Measurements from ENCODE around the gene CD248. TPM values are rescaled to one million over a fixed set of nuclear protein-coding genes. Genes with fewer than 3 reads are reported as not detected.

The CD248 gene
- total and polyA plus RNA-seq, 3 experiments from 2014 or later, result 2.9 to 18.9 (median 3.1) TPM

GRCh38 chr11:66317723-66318599 lies 1.1 kb upstream of the CD248 start:
- peak overlapping the region; percentile 97 to 99 (median 98) for H3K27ac Mint-ChIP-seq
- ChIA-PET POLR2A (interaction anchor here (0.6 to 2.5 kb wide), 9 partner anchors 9 to 459 kb away, joined by 3 to 10 read pairs (median 4); partner anchors contain the start of genes BRMS1, RIN1 and SLC29A2), CTCF (interaction anchor here (0.8 to 2.1 kb wide), 6 partner anchors 9 to 121 kb away, joined by 3 to 10 read pairs (median 6); partner anchors contain the start of gene MRPL11)
- Histone ChIP-seq H3K27ac (ENCODE audit: low read depth, low read length) (peak overlapping the region; percentile 73), H3K4me1 (ENCODE audit: insufficient read depth, low read length) (peaks cover 58% of the 10 kb centered on the region), H3K27me3 (ENCODE audit: insufficient read depth, low read length, poor library complexity, severe bottlenecking) (no peaks in the 10 kb centered on the region), H3K9me3 (ENCODE audit: low read length) (no peaks in the 10 kb centered on the region), H3K4me3 (ENCODE audit: low read length) (peak overlapping the region; percentile 56), H3K36me3 (ENCODE audit: insufficient read depth, low read length) (no peaks in the 10 kb centered on the region)
- peaks cover 0 to 2% (median 0%) of the 10 kb centered on the region in 3 donors for H3K36me3 Mint-ChIP-seq
- peak overlapping the region; percentile 66 to 89 (median 77) for H3K4me3 Mint-ChIP-seq
- H3K4me1 Mint-ChIP-seq, result peaks cover 53 to 68% (median 53%) of the 10 kb centered on the region in 3 donors
- H3K27me3 Mint-ChIP-seq, result no peaks in the 10 kb centered on the region
- H3K9me3 Mint-ChIP-seq, result peaks cover 0 to 4% (median 0%) of the 10 kb centered on the region in 5 donors
- DNase-seq, result peak; percentile 57 to 95 (median 85)

- ChIA-PET POLR2A (interaction anchor here (0.5 to 2.5 kb wide), 12 partner anchors 9 to 1027 kb away, joined by 3 to 10 read pairs (median 4); partner anchors contain the start of genes BRMS1, RIN1 and SLC29A2), CTCF (interaction anchor here (0.6 to 2.1 kb wide), 8 partner anchors 9 to 121 kb away, joined by 3 to 10 read pairs (median 4); partner anchors contain the start of gene MRPL11)
- H3K4me3 Mint-ChIP-seq, result peak overlapping the region; percentile 66 to 89 (median 77)
- H3K9me3 Mint-ChIP-seq, result peaks cover 0 to 4% (median 0%) of the 10 kb centered on the region in 5 donors
- H3K27ac Mint-ChIP-seq, result peak overlapping the region; percentile 97 to 99 (median 98)
- Histone ChIP-seq H3K9me3 (ENCODE audit: low read length) (no peaks in the 10 kb centered on the region), H3K36me3 (ENCODE audit: insufficient read depth, low read length) (no peaks in the 10 kb centered on the region), H3K27me3 (ENCODE audit: insufficient read depth, low read length, poor library complexity, severe bottlenecking) (no peaks in the 10 kb centered on the region), H3K27ac (ENCODE audit: low read depth, low read length) (peak overlapping the region; percentile 73), H3K4me1 (ENCODE audit: insufficient read depth, low read length) (peaks cover 60% of the 10 kb centered on the region), H3K4me3 (ENCODE audit: low read length) (peak overlapping the region; percentile 56)
- H3K27me3 Mint-ChIP-seq, result no peaks in the 10 kb centered on the region
- peak in 3 of 5 donors; percentile 15 to 78 (median 78) for DNase-seq
- H3K4me1 Mint-ChIP-seq, result peaks cover 51 to 68% (median 53%) of the 10 kb centered on the region in 3 donors
- peaks cover 0 to 2% (median 0%) of the 10 kb centered on the region in 3 donors for H3K36me3 Mint-ChIP-seq
Observed at GRCh38 chr11:66317322-66317722, 478 bp upstream of the CD248 start.

DNA sequence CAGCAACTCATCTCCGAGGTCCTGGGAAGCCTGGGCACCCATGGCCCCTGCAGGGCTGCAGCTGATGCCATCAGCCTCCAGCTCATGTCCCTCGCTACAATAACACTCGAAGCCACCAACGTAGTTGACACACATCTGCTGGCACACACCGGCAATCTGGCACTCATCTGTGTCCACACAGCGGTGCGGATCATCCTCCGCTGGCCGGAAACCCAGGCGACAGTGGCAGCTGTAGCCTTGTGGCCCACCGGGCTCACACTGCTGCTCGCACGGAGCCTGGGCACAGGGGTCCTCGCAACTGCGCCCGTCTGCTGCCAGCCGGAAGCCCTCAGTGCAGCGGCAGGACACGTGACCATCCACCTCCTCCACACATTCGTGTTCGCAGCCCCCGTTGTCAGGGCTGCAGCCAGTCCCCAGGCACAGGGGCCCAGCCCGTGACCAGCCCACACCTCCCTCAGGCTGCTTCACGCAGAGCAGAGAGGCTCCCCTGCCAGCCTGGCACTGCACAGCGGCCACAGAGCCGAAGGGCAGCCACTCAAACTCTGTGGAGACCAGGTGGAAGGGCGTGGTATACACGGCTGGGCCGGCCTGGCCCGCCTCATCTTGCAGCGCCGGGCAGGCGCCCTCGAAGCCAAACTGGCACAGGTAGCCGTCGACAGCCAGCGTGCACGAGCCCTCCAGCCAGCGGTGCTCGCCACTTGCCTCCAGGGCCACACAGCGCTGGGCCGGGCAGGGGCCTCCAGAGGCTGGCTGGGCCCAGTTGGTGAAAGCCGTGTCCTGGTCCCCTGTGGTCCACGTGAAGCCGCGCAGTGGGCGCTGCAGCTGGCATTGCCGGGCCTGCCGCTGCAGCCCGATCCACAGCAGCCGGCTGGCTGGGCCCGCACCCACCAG lies 678 bp downstream of the CD248 start:
- Histone ChIP-seq H3K9me3 (ENCODE audit: low read length) (no peaks in the 10 kb centered on the region), H3K27ac (ENCODE audit: low read depth, low read length) (no peak overlapping the region)
- peaks cover 49 to 68% (median 56%) of the 10 kb centered on the region in 3 donors for H3K4me1 Mint-ChIP-seq

DNA sequence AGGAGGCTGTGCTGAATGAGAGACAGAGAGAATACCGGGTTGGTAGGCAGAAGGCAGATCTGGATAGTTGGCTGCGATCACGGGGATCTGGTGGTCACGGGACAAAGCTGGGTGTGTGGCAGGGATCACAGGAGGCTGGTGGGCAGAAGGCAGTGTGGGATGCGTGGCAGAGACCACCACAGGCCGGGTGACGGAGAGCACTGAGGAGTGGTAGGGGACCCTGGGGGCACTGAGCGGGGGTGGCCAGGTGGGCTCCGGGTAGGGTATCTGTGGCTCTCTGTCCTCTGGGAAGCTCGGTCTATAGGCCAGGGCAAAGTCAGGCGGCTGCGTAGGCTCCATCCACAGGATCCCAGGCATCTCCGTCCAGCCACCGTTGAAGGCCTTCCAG lies 1.4 kb downstream of the CD248 start:
- no peaks in the 10 kb centered on the region for H3K27me3 ChIP-seq (ENCODE audit: insufficient read depth, low read length, poor library complexity, severe bottlenecking)
- H3K9me3 ChIP-seq (ENCODE audit: low read length), result no peaks in the 10 kb centered on the region
- no peak for DNase-seq
- no peak overlapping the region for H3K4me3 ChIP-seq (ENCODE audit: low read length)
- ChIA-PET CTCF (interaction anchor here (0.7 to 1.1 kb wide), 2 partner anchors 13 to 74 kb away, joined by 3 to 4 read pairs; no protein-coding TSS in a partner anchor), POLR2A (interaction anchor here (0.6 to 1.1 kb wide), 3 partner anchors 19 to 48 kb away, joined by 3 read pairs; partner anchors contain the start of gene YIF1A)
- Mint-ChIP-seq H3K27me3 (no peaks in the 10 kb centered on the region), H3K27ac (peak overlapping the region; percentile 77 to 98 (median 91)), H3K9me3 (peaks cover 0 to 4% (median 0%) of the 10 kb centered on the region in 5 donors), H3K4me3 (peak overlapping the region; percentile 61 to 93 (median 79)), H3K36me3 (peaks cover 0 to 3% (median 0%) of the 10 kb centered on the region in 3 donors), H3K4me1 (peaks cover 49 to 68% (median 56%) of the 10 kb centered on the region in 3 donors)
- no peak overlapping the region for H3K27ac ChIP-seq (ENCODE audit: low read depth, low read length)
- H3K4me1 ChIP-seq (ENCODE audit: insufficient read depth, low read length), result peaks cover 59% of the 10 kb centered on the region
- no peaks in the 10 kb centered on the region for H3K36me3 ChIP-seq (ENCODE audit: insufficient read depth, low read length)

More for the DNA sequence above, 678 bp downstream of the CD248 start:
- Mint-ChIP-seq H3K36me3 (peaks cover 0 to 3% (median 0%) of the 10 kb centered on the region in 3 donors), H3K4me3 (peak overlapping the region; percentile 13 to 93 (median 66)), H3K27ac (peak overlapping the region in 7 of 8 donors; percentile 86 to 98 (median 91)), H3K27me3 (no peaks in the 10 kb centered on the region), H3K9me3 (peaks cover 0 to 4% (median 0%) of the 10 kb centered on the region in 5 donors)
- CTCF ChIA-PET, result interaction anchor here (0.7 to 1.1 kb wide), 3 partner anchors 13 to 73 kb away, joined by 3 to 4 read pairs (median 3); no protein-coding TSS in a partner anchor
- Histone ChIP-seq H3K36me3 (ENCODE audit: insufficient read depth, low read length) (no peaks in the 10 kb centered on the region), H3K4me1 (ENCODE audit: insufficient read depth, low read length) (peaks cover 59% of the 10 kb centered on the region), H3K27me3 (ENCODE audit: insufficient read depth, low read length, poor library complexity, severe bottlenecking) (no peaks in the 10 kb centered on the region), H3K4me3 (ENCODE audit: low read length) (no peak overlapping the region)
- DNase-seq, result peak in 2 of 5 donors; percentile 68 to 80
- POLR2A ChIA-PET, result interaction anchor here (0.6 to 2.5 kb wide), 7 partner anchors 11 to 56 kb away, joined by 3 to 10 read pairs (median 3); partner anchors contain the start of genes BRMS1 and YIF1A

DNA sequence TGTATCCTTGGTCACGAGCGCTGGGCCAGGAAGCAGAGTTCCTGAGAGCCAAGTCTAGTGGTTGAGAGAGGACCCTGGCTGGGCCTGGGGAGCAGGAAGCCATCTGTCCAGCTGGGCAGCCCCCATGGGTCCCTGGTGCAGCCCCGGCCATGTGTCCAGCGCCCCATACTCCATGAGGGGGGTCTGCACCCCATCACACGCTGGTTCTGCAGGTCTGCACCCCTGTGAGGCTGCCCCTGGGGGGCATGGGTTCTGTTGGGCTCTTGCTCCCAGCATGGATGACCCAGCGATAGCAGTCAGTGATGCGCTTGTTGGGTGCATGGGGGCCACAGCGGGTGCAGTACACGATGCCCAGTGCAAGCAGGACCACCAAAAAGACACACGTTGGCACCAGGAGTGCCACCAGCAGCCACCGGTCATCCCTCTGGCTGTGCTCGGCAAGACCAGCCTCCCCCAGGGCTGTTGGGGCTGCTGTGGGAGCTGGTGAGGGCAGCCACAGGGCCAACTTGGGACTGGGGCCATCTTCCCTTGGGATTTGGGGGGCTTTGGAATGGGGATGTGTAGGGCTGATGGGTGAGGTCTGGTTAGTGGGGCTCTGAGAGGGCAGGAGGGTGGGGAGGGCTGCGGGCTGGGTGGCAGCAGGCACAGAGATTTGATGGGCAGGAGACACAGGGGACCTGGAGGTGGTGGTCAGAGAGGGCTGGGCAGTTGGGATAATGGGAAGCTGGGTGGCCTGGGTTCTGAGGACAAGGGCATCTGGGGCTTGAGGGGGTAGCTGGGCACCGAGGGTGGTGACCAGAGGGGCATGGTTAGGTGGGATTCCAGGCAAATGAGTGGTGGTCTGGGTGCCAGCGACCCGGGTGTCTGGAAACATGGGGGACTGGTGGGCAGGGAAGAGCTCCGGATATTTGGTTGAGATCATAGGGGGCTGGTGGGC lies 2.0 kb downstream of the CD248 start:
- H3K9me3 Mint-ChIP-seq, result no peaks in the 10 kb centered on the region
- H3K27ac Mint-ChIP-seq, result peak overlapping the region; percentile 89 to 98 (median 94)
- H3K27ac ChIP-seq (ENCODE audit: low read depth, low read length), result no peak overlapping the region
- H3K27me3 ChIP-seq (ENCODE audit: insufficient read depth, low read length, poor library complexity, severe bottlenecking), result no peaks in the 10 kb centered on the region
- H3K4me3 Mint-ChIP-seq, result peak overlapping the region; percentile 61 to 93 (median 83)
- DNase-seq, result no peak
- H3K4me3 ChIP-seq (ENCODE audit: low read length), result no peak overlapping the region
- peaks cover 59% of the 10 kb centered on the region for H3K4me1 ChIP-seq (ENCODE audit: insufficient read depth, low read length)
- ChIA-PET POLR2A (interaction anchor here (0.6 to 1.1 kb wide), 4 partner anchors 20 to 131 kb away, joined by 3 read pairs; partner anchors contain the start of gene YIF1A), CTCF (interaction anchor here (1.1 to 4.0 kb wide), 3 partner anchors 14 to 27 kb away, joined by 3 to 72 read pairs (median 4); partner anchors contain the start of gene BRMS1)
- peaks cover 0 to 3% (median 0%) of the 10 kb centered on the region in 3 donors for H3K36me3 Mint-ChIP-seq
- peaks cover 0 to under 1% of the 10 kb centered on the region in 2 donors for H3K27me3 Mint-ChIP-seq
- H3K36me3 ChIP-seq (ENCODE audit: insufficient read depth, low read length), result no peaks in the 10 kb centered on the region
- peaks cover 46 to 62% (median 52%) of the 10 kb centered on the region in 3 donors for H3K4me1 Mint-ChIP-seq
- no peaks in the 10 kb centered on the region for H3K9me3 ChIP-seq (ENCODE audit: low read length)

- POLR2A ChIA-PET, result interaction anchor here (0.6 kb wide), 2 partner anchors 132 to 810 kb away, joined by 3 to 4 read pairs; no protein-coding TSS in a partner anchor
- peaks cover 53% of the 10 kb centered on the region for H3K4me1 ChIP-seq (ENCODE audit: insufficient read depth, low read length)
- H3K4me3 Mint-ChIP-seq, result peak overlapping the region; percentile 63 to 93 (median 73)
- H3K36me3 Mint-ChIP-seq, result peaks cover 0 to 3% (median 0%) of the 10 kb centered on the region in 3 donors
- peak overlapping the region; percentile 88 to 98 (median 94) for H3K27ac Mint-ChIP-seq
- DNase-seq, result no peak
- no peaks in the 10 kb centered on the region for H3K9me3 ChIP-seq (ENCODE audit: low read length)
- no peaks in the 10 kb centered on the region for H3K9me3 Mint-ChIP-seq
- CTCF ChIA-PET, result interaction anchor here (1.2 to 4.5 kb wide), 5 partner anchors 11 to 75 kb away, joined by 3 to 72 read pairs (median 47); partner anchors contain the start of genes BRMS1 and RIN1
- no peak overlapping the region for H3K27ac ChIP-seq (ENCODE audit: low read depth, low read length)
- peaks cover 0 to 3% of the 10 kb centered on the region in 2 donors for H3K27me3 Mint-ChIP-seq
- H3K36me3 ChIP-seq (ENCODE audit: insufficient read depth, low read length), result no peaks in the 10 kb centered on the region
- peak overlapping the region; percentile 70 for H3K4me3 ChIP-seq (ENCODE audit: low read length)
- peaks cover 39 to 55% (median 48%) of the 10 kb centered on the region in 3 donors for H3K4me1 Mint-ChIP-seq
- H3K27me3 ChIP-seq (ENCODE audit: insufficient read depth, low read length, poor library complexity, severe bottlenecking), result no peaks in the 10 kb centered on the region
Observed at GRCh38 chr11:66314186-66314501, 2.7 kb downstream of the CD248 start.
